ENCODE results near the gene NYAP2.

GRCh38 chr2:225487878-225488416 lies 88.4 kb downstream of the NYAP2 start:
- TF ChIP-seq EP300 (IDR thresholded peaks at IDR 0.05; ENCODE audit: borderline replicate concordance) (no peak), TAF1 (IDR thresholded peaks at IDR 0.05; ENCODE audit: low read depth) (no peak)

Measured in Ishikawa (cell line).